WTC11 (cell line): ENCODE measurements around the gene LRRK2. TPM values are rescaled to one million over a fixed set of nuclear protein-coding genes. Genes with fewer than 3 reads are reported as not detected.

Experiments used
- ATAC-seq: fragments of 200-7000 bp; cut with Tn5 transposase; 2 replicates; pipeline ENCODE4 v1.10.0; 2021; ENCODE audit warnings: mild to moderate bottlenecking, moderate library complexity
- CTCF ChIA-PET: fragments of 300-600 bp; sonication (Branson Sonifier 250); formaldehyde crosslinking; loops from one replicate; lab custom pipeline; 2021; ENCODE audit warnings: antibody characterized with exemption; lab: Charles Lee
- POLR2A ChIA-PET: fragments of 350-600 bp; sonication (Branson Sonifier 250); formaldehyde crosslinking; loops from one replicate; lab custom pipeline; 2021; ENCODE audit warnings: antibody characterized with exemption; lab: Charles Lee
- DNase-seq: peaks from one replicate; pipeline ENCODE4 v3.0.0; 2021; ENCODE audit warnings: low spot score
- H3K27ac Mint-ChIP-seq: 2 replicates; pipeline ENCODE4 v1.8.0; 2021; ENCODE audit warnings: mixed read lengths
- H3K27me3 Mint-ChIP-seq: 2 replicates; pipeline ENCODE4 v1.8.0; 2021; ENCODE audit warnings: low read depth, mild to moderate bottlenecking, moderate library complexity, mixed read lengths
- H3K36me3 Mint-ChIP-seq: 2 replicates; pipeline ENCODE4 v1.8.0; 2021; ENCODE audit warnings: mixed read lengths
- H3K4me1 Mint-ChIP-seq: 2 replicates; pipeline ENCODE4 v1.8.0; 2022; ENCODE audit warnings: mixed read lengths
- H3K4me3 Mint-ChIP-seq: 2 replicates; pipeline ENCODE4 v1.8.0; 2021; ENCODE audit warnings: mild to moderate bottlenecking, moderate library complexity, mixed read lengths
- H3K9me3 Mint-ChIP-seq: 2 replicates; pipeline ENCODE4 v1.8.0; 2021; ENCODE audit warnings: mixed read lengths
- GTF2I ChIP-seq: fragments of 250-450 bp; sonication (Bioruptor Pico); conservative IDR thresholded peaks from 2 replicates; pipeline ENCODE4 v1.4.0; 2021; ENCODE audit warnings: mild to moderate bottlenecking
- HMGA2 ChIP-seq: fragments of 250-450 bp; sonication (Bioruptor Pico); IDR thresholded peaks from 2 replicates; pipeline ENCODE4 v1.4.0; 2021; ENCODE audit warnings: mild to moderate bottlenecking, moderate library complexity
- KAT7 ChIP-seq: sonication (generic); formaldehyde crosslinking; IDR thresholded peaks from 2 replicates; pipeline ENCODE4 v1.8.1; 2023; ENCODE audit warnings: missing genetic modification reagents, mild to moderate bottlenecking, borderline replicate concordance
- NFE2L1 ChIP-seq: sonication (generic); formaldehyde crosslinking; IDR thresholded peaks from 2 replicates; pipeline ENCODE4 v1.8.1; 2023; ENCODE audit warnings: missing genetic modification reagents
- NR2C2 ChIP-seq: sonication (generic); formaldehyde crosslinking; IDR thresholded peaks from 2 replicates; pipeline ENCODE4 v1.8.0; 2022; ENCODE audit warnings: mild to moderate bottlenecking, missing genetic modification reagents
- OVOL2 ChIP-seq: fragments of 250-450 bp; sonication (Bioruptor Pico); IDR thresholded peaks from 2 replicates; pipeline ENCODE4 v1.9.0; 2021; ENCODE audit warnings: mild to moderate bottlenecking, borderline replicate concordance
- SP1 ChIP-seq: sonication (generic); formaldehyde crosslinking; conservative IDR thresholded peaks from 2 replicates; pipeline ENCODE4 v1.8.1; 2022; ENCODE audit warnings: missing genetic modification reagents
- ZNF232 ChIP-seq: sonication (generic); formaldehyde crosslinking; IDR thresholded peaks from 2 replicates; pipeline ENCODE4 v1.8.0; 2022; ENCODE audit warnings: mild to moderate bottlenecking, missing genetic modification reagents
- ZNF263 ChIP-seq: sonication (generic); formaldehyde crosslinking; IDR thresholded peaks from 2 replicates; pipeline ENCODE4 v1.8.1; 2022; ENCODE audit warnings: low read depth, mild to moderate bottlenecking, moderate library complexity, missing genetic modification reagents
- ZNF416 ChIP-seq: fragments of 250-450 bp; sonication (Bioruptor Pico); IDR thresholded peaks from 2 replicates; pipeline ENCODE4 v1.9.0; 2021; ENCODE audit warnings: mild to moderate bottlenecking, inconsistent platforms
- total RNA-seq: library from RNA; stranded (reverse); gene quantifications from 3 replicates; pipeline ENCODE4 v1.2.3, GENCODE V29; 2021
- TF ChIP-seq, protein P1 (sequence below): sonication (generic); formaldehyde crosslinking; IDR thresholded peaks from 2 replicates; pipeline ENCODE4 v1.8.0; 2023; ENCODE audit warnings: mild to moderate bottlenecking, missing genetic modification reagents
- TF ChIP-seq, protein P2 (sequence below): sonication (generic); formaldehyde crosslinking; IDR thresholded peaks from 2 replicates; pipeline ENCODE4 v1.8.1; 2022; ENCODE audit warnings: missing genetic modification reagents, borderline replicate concordance
- TF ChIP-seq, protein P3 (sequence below): sonication (generic); formaldehyde crosslinking; conservative IDR thresholded peaks from 2 replicates; pipeline ENCODE4 v1.8.1; 2023; ENCODE audit warnings: mild to moderate bottlenecking, low read depth, missing genetic modification reagents, moderate library complexity
- TF ChIP-seq, protein P4 (sequence below): fragments of 200-600 bp; IDR thresholded peaks from 2 replicates; pipeline ENCODE4 v1.8.0; 2022; ENCODE audit warnings: antibody characterized with exemption
- TF ChIP-seq, protein P5 (sequence below): fragments of 250-450 bp; sonication (Bioruptor Pico); IDR thresholded peaks from 2 replicates; pipeline ENCODE4 v1.8.0; 2021; ENCODE audit warnings: mild to moderate bottlenecking
- TF ChIP-seq, protein P6 (sequence below): fragments of 250-450 bp; sonication (Bioruptor Pico); IDR thresholded peaks from 2 replicates; pipeline ENCODE4 v1.9.0; 2021; ENCODE audit warnings: mild to moderate bottlenecking, borderline replicate concordance

The LRRK2 gene
- total RNA-seq, 1 experiment from 2014 or later, result 0.46 TPM

DNA sequence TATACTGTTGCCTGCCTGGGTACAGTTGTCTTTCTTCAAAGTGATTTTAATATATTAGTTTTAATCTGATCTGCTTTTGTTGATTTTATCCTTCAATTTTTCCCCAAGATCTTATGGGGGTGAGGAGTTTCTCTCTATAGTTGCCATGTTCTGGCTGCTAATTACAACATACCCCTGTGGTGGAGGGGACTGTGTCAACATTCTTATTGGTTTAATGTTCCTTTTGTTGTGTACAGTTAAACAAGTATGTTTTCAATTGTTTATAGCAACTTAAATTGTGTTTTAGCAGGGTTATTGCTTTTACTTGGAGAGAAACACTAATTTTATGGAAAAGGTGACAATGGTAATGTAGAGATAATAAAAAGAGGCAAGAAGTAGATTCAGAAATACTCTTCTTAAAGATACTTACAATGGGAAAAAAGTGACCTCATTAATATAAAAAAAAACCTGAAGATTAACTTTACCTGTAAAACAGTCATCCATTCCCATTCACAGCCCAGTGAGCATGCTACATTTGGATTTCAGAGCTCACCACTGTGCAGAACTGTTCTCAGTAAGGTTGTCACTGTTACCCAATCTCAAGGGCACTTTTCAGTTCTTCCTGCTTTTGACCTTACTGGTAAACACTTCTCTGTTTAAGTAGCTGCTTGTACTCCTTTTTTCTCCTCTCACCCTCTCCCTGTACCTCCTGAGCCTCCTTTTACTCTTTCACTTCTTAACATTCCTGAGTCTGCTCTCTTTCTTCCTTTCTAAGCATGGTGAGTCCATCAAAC, 8.1 kb upstream of the LRRK2 start:
- Mint-ChIP-seq H3K27ac (no peak overlapping the region; the same call in 1 of the 2 replicates), H3K27me3 (no peaks in the 10 kb centered on the region; the same call in 1 of the 2 replicates), H3K4me3 (no peak overlapping the region), H3K9me3 (peaks cover 31% of the 10 kb centered on the region), H3K4me1 (0 out of 2 replicates have a peak, but pooled peaks cover 3% of the 10 kb centered on the region), H3K36me3 (peaks cover 16% of the 10 kb centered on the region)
- TF ChIP-seq ZNF263 (CRISPR knock-in tag) (no peak), HMGA2 (CRISPR knock-in tag) (no peak)
- DNase-seq, result no peak
- ATAC-seq, result no peak
- POLR2A ChIA-PET, result no interaction called here
- CTCF ChIA-PET, result interaction anchor here (0.6 kb wide), 1 partner anchor 71 kb away, joined by 4 read pairs; no protein-coding TSS in a partner anchor

DNA sequence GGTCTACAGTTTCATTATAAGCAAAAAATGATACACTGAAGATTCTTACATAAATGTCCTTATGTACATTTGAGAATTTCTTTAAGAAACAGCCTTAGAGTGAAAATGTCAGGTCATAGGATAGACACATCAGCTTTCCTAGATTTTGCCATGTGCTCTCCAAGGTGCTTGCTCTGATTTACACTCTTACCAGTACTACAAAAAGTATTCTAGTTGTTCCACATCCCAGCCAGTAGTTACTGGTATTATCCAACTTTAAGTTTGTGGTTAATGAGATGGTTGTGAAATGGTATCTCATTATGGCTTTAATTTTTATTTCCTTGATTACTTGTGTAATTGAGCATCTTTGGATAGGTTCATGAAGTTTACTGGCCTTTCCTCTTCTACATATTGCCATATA, 5.0 kb upstream of the LRRK2 start:
- ChIA-PET POLR2A (no interaction called here), CTCF (no interaction called here)
- no peaks in the 10 kb centered on the region for H3K36me3 Mint-ChIP-seq
- H3K27ac Mint-ChIP-seq, result no peak overlapping the region
- peaks cover 11% of the 10 kb centered on the region for H3K4me1 Mint-ChIP-seq
- no peak for DNase-seq
- H3K4me3 Mint-ChIP-seq, result no peak overlapping the region
- peaks cover 18% of the 10 kb centered on the region for H3K27me3 Mint-ChIP-seq
- no peak for ATAC-seq
- H3K9me3 Mint-ChIP-seq, result peaks cover 7% of the 10 kb centered on the region
- TF ChIP-seq, protein P1, sequence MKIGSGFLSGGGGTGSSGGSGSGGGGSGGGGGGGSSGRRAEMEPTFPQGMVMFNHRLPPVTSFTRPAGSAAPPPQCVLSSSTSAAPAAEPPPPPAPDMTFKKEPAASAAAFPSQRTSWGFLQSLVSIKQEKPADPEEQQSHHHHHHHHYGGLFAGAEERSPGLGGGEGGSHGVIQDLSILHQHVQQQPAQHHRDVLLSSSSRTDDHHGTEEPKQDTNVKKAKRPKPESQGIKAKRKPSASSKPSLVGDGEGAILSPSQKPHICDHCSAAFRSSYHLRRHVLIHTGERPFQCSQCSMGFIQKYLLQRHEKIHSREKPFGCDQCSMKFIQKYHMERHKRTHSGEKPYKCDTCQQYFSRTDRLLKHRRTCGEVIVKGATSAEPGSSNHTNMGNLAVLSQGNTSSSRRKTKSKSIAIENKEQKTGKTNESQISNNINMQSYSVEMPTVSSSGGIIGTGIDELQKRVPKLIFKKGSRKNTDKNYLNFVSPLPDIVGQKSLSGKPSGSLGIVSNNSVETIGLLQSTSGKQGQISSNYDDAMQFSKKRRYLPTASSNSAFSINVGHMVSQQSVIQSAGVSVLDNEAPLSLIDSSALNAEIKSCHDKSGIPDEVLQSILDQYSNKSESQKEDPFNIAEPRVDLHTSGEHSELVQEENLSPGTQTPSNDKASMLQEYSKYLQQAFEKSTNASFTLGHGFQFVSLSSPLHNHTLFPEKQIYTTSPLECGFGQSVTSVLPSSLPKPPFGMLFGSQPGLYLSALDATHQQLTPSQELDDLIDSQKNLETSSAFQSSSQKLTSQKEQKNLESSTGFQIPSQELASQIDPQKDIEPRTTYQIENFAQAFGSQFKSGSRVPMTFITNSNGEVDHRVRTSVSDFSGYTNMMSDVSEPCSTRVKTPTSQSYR (CRISPR knock-in tag), result no peak
- no peak for TF ChIP-seq GTF2I (CRISPR knock-in tag)
- no peak for TF ChIP-seq OVOL2 (CRISPR knock-in tag)
- TF ChIP-seq, protein P2, sequence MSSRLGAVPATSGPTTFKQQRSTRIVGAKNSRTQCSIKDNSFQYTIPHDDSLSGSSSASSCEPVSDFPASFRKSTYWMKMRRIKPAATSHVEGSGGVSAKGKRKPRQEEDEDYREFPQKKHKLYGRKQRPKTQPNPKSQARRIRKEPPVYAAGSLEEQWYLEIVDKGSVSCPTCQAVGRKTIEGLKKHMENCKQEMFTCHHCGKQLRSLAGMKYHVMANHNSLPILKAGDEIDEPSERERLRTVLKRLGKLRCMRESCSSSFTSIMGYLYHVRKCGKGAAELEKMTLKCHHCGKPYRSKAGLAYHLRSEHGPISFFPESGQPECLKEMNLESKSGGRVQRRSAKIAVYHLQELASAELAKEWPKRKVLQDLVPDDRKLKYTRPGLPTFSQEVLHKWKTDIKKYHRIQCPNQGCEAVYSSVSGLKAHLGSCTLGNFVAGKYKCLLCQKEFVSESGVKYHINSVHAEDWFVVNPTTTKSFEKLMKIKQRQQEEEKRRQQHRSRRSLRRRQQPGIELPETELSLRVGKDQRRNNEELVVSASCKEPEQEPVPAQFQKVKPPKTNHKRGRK (CRISPR knock-in tag), result no peak
- no peak for TF ChIP-seq ZNF232 (CRISPR knock-in tag)
- TF ChIP-seq SP1 (CRISPR knock-in tag), result no peak
- TF ChIP-seq ZNF416, result no peak
- TF ChIP-seq, protein P3, sequence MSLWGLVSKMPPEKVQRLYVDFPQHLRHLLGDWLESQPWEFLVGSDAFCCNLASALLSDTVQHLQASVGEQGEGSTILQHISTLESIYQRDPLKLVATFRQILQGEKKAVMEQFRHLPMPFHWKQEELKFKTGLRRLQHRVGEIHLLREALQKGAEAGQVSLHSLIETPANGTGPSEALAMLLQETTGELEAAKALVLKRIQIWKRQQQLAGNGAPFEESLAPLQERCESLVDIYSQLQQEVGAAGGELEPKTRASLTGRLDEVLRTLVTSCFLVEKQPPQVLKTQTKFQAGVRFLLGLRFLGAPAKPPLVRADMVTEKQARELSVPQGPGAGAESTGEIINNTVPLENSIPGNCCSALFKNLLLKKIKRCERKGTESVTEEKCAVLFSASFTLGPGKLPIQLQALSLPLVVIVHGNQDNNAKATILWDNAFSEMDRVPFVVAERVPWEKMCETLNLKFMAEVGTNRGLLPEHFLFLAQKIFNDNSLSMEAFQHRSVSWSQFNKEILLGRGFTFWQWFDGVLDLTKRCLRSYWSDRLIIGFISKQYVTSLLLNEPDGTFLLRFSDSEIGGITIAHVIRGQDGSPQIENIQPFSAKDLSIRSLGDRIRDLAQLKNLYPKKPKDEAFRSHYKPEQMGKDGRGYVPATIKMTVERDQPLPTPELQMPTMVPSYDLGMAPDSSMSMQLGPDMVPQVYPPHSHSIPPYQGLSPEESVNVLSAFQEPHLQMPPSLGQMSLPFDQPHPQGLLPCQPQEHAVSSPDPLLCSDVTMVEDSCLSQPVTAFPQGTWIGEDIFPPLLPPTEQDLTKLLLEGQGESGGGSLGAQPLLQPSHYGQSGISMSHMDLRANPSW (CRISPR knock-in tag), result no peak
- TF ChIP-seq, protein P4, sequence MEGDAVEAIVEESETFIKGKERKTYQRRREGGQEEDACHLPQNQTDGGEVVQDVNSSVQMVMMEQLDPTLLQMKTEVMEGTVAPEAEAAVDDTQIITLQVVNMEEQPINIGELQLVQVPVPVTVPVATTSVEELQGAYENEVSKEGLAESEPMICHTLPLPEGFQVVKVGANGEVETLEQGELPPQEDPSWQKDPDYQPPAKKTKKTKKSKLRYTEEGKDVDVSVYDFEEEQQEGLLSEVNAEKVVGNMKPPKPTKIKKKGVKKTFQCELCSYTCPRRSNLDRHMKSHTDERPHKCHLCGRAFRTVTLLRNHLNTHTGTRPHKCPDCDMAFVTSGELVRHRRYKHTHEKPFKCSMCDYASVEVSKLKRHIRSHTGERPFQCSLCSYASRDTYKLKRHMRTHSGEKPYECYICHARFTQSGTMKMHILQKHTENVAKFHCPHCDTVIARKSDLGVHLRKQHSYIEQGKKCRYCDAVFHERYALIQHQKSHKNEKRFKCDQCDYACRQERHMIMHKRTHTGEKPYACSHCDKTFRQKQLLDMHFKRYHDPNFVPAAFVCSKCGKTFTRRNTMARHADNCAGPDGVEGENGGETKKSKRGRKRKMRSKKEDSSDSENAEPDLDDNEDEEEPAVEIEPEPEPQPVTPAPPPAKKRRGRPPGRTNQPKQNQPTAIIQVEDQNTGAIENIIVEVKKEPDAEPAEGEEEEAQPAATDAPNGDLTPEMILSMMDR, result no peak
- TF ChIP-seq HMGA2 (CRISPR knock-in tag), result no peak
- TF ChIP-seq, protein P5, sequence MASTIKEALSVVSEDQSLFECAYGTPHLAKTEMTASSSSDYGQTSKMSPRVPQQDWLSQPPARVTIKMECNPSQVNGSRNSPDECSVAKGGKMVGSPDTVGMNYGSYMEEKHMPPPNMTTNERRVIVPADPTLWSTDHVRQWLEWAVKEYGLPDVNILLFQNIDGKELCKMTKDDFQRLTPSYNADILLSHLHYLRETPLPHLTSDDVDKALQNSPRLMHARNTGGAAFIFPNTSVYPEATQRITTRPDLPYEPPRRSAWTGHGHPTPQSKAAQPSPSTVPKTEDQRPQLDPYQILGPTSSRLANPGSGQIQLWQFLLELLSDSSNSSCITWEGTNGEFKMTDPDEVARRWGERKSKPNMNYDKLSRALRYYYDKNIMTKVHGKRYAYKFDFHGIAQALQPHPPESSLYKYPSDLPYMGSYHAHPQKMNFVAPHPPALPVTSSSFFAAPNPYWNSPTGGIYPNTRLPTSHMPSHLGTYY, result no peak
- no peak for TF ChIP-seq NFE2L1 (CRISPR knock-in tag)
- TF ChIP-seq, protein P6, sequence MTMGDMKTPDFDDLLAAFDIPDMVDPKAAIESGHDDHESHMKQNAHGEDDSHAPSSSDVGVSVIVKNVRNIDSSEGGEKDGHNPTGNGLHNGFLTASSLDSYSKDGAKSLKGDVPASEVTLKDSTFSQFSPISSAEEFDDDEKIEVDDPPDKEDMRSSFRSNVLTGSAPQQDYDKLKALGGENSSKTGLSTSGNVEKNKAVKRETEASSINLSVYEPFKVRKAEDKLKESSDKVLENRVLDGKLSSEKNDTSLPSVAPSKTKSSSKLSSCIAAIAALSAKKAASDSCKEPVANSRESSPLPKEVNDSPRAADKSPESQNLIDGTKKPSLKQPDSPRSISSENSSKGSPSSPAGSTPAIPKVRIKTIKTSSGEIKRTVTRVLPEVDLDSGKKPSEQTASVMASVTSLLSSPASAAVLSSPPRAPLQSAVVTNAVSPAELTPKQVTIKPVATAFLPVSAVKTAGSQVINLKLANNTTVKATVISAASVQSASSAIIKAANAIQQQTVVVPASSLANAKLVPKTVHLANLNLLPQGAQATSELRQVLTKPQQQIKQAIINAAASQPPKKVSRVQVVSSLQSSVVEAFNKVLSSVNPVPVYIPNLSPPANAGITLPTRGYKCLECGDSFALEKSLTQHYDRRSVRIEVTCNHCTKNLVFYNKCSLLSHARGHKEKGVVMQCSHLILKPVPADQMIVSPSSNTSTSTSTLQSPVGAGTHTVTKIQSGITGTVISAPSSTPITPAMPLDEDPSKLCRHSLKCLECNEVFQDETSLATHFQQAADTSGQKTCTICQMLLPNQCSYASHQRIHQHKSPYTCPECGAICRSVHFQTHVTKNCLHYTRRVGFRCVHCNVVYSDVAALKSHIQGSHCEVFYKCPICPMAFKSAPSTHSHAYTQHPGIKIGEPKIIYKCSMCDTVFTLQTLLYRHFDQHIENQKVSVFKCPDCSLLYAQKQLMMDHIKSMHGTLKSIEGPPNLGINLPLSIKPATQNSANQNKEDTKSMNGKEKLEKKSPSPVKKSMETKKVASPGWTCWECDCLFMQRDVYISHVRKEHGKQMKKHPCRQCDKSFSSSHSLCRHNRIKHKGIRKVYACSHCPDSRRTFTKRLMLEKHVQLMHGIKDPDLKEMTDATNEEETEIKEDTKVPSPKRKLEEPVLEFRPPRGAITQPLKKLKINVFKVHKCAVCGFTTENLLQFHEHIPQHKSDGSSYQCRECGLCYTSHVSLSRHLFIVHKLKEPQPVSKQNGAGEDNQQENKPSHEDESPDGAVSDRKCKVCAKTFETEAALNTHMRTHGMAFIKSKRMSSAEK (CRISPR knock-in tag), result no peak
- TF ChIP-seq KAT7, result no peak
- no peak for TF ChIP-seq NR2C2 (CRISPR knock-in tag)
